ENCODE data around the gene KANSL3.
"Not testable (repeated sequence)": the region's sequence is repeated elsewhere in the genome, so short reads cannot be mapped to it uniquely, and the experiment has no call there.

KANSL3 gene

GRCh38 chr2:96654791-96655190 lies 16.7 kb upstream of the KANSL3 start:
- not testable (repeated sequence) for DNase-seq (ENCODE audit: low spot score)

DNA sequence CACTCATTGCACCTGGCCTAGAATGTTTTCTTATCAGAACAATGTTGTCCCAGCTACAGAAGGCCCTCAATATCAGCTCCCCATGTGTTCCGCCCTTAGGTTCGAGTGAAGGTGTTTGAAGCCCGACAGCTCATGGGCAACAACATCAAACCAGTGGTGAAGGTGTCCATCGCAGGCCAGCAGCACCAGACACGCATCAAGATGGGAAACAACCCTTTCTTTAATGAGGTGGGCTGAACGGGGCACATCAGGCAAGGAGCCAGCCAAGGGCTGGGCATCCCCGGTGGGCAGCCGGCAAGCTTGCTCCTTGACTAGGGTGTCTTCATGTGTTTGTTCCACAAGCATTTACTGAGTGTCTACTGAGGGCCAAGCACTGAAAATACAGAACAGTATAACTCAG lies 13.7 kb upstream of the KANSL3 start:
- no peak for DNase-seq (ENCODE audit: low spot score)

GRCh38 chr2:96649342-96649741 lies 11.2 kb upstream of the KANSL3 start:
- DNase-seq (ENCODE audit: low spot score): no peak

GRCh38 chr2:96648306-96648930 lies 10.3 kb upstream of the KANSL3 start:
- no peak for DNase-seq (ENCODE audit: low spot score)

DNA sequence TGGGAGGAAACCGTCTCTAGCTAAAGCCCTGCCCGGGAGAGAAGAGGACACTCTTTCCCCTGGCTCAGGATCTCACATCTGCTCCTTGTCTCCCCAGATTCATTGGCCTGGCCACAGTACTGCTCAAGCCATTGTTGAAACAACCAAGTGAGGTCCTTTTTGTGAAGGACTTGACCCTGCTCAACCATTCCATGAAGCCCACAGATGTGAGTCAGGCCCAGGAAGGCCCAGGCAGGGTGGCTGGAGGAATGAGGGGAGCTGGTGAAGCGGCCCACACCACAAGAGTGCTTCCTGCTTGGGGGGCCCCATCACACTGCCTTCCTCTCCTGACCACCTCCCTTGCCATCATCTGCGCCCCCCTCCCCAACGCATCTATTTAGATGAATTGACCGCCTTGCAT lies 9.6 kb upstream of the KANSL3 start:
- no peak for DNase-seq (ENCODE audit: low spot score)

GRCh38 chr2:96642564-96643360 lies 4.7 kb upstream of the KANSL3 start, which contains the start of gene FER1L5:
Gene FER1L5 (plus strand): TSS chr2:96642764. CDS start chr2:96642837, 73 bp downstream.
- peak; percentile 80 for DNase-seq (ENCODE audit: low spot score)

- DNase-seq (ENCODE audit: low spot score): peak; percentile 92
Measured at GRCh38 chr2:96637385-96638143, 548 bp downstream of the KANSL3 start.

DNA sequence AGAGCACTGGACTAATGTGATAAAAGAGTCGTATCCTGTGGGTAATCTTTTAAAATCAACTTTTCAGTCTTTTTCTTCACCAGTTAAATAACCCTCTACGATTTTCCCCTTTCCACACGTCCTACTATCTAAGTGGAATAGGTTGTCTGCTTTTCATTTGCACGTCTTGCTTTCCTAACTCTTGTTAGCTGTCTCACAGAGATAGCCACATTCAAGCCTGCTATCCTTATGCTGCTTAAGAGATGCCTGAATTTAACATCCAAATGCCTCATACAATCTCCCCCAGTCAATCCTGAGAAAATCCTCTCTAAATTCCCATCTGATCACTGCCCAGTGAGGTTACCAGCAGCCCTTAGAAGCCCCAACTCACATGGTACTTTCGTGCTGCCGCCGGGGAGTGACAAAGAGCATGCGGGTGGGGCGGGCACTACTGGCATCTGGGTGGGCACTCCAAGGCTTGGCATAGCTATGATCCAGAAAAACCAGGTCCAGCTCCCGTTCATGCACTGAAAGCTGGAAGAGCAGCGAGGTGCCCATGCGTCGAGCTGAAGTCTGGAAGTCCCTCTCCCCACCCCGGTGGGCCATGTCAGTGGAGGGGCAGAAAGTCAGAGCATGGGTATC lies 1.5 kb downstream of the KANSL3 start:
- DNase-seq (ENCODE audit: low spot score): peak; percentile 12

GRCh38 chr2:96633641-96634040 lies 4.5 kb downstream of the KANSL3 start:
- no peak for DNase-seq (ENCODE audit: low spot score)

GRCh38 chr2:96631804-96632435 lies 6.2 kb downstream of the KANSL3 start:
- DNase-seq (ENCODE audit: low spot score): peak; percentile 53

- no peak for DNase-seq (ENCODE audit: low spot score)
Measured at GRCh38 chr2:96626553-96626942, 11.6 kb downstream of the KANSL3 start.

- no peak for DNase-seq (ENCODE audit: low spot score)
Measured at GRCh38 chr2:96625571-96626552, 12.2 kb downstream of the KANSL3 start.

- no peak for DNase-seq (ENCODE audit: low spot score)
Measured at GRCh38 chr2:96623116-96623515, 15.0 kb downstream of the KANSL3 start.

GRCh38 chr2:96622544-96622943 lies 15.6 kb downstream of the KANSL3 start:
- no peak for DNase-seq (ENCODE audit: low spot score)

- DNase-seq (ENCODE audit: low spot score): no peak
Measured at GRCh38 chr2:96618596-96619283, 19.4 kb downstream of the KANSL3 start.

DNA sequence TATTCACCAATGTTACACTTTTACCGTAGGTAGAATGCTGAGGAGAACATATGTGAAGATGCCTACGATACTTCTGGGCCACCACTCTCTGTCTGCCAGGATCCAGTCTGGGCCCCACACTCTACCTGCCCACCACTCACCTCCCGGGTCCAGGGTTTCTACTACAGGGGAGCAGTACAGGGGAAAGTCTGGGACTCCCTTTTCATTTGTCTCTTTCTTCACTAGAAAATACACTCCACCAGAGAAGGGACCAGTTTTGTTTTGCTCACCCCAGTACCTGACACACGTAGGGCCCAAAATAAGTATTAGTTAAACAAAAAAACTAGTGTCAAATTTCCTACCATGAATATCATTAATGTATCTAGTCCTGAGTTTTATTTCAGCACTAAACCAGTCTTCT lies 21.1 kb downstream of the KANSL3 start:
- DNase-seq (ENCODE audit: low spot score): no peak

- no peak for DNase-seq (ENCODE audit: low spot score)
Measured at GRCh38 chr2:96616535-96616934, 21.6 kb downstream of the KANSL3 start.

DNA sequence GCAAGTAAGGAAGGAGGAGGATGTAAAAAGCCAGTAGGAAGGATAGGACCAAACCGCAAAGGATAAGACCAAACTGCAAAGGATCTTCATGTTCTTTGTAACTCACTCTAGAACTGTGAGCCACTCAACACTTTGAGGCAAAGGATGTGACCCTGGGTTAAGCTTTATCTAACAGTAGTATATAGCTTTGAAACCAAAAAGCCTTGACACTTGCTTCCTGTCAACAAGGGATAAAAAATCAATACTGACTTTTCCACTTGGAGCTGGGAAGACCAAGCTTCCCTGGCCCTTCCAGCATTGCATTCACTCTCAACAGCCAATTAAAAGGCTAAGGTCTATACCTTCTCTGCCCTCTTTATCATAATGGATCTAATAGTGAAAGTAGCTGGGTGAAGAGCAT lies 22.0 kb downstream of the KANSL3 start:
- DNase-seq (ENCODE audit: low spot score): no peak

- no peak for DNase-seq (ENCODE audit: low spot score)
Measured at GRCh38 chr2:96608469-96609455, 29.4 kb downstream of the KANSL3 start.

All from RKO (cell line).